WTC11 (cell line): ENCODE results near the gene RENBP. TPM values are rescaled to one million over a fixed set of nuclear protein-coding genes. Genes with fewer than 3 reads are reported as not detected.

Experiments
- ATAC-seq: fragments of 200-7000 bp; cut with Tn5 transposase; 2 replicates; pipeline ENCODE4 v1.10.0; 2021; ENCODE audit warnings: mild to moderate bottlenecking, moderate library complexity
- CTCF ChIA-PET: fragments of 300-600 bp; sonication (Branson Sonifier 250); formaldehyde crosslinking; loops from one replicate; lab custom pipeline; 2021; ENCODE audit warnings: antibody characterized with exemption; lab: Charles Lee
- POLR2A ChIA-PET: fragments of 350-600 bp; sonication (Branson Sonifier 250); formaldehyde crosslinking; loops from one replicate; lab custom pipeline; 2021; ENCODE audit warnings: antibody characterized with exemption; lab: Charles Lee
- DNase-seq: peaks from one replicate; pipeline ENCODE4 v3.0.0; 2021; ENCODE audit warnings: low spot score
- H3K27ac Mint-ChIP-seq: 2 replicates; pipeline ENCODE4 v1.8.0; 2021; ENCODE audit warnings: mixed read lengths
- H3K27me3 Mint-ChIP-seq: 2 replicates; pipeline ENCODE4 v1.8.0; 2021; ENCODE audit warnings: low read depth, mild to moderate bottlenecking, moderate library complexity, mixed read lengths
- H3K36me3 Mint-ChIP-seq: 2 replicates; pipeline ENCODE4 v1.8.0; 2021; ENCODE audit warnings: mixed read lengths
- H3K4me1 Mint-ChIP-seq: 2 replicates; pipeline ENCODE4 v1.8.0; 2022; ENCODE audit warnings: mixed read lengths
- H3K4me3 Mint-ChIP-seq: 2 replicates; pipeline ENCODE4 v1.8.0; 2021; ENCODE audit warnings: mild to moderate bottlenecking, moderate library complexity, mixed read lengths
- H3K9me3 Mint-ChIP-seq: 2 replicates; pipeline ENCODE4 v1.8.0; 2021; ENCODE audit warnings: mixed read lengths
- ETV6 ChIP-seq: sonication (generic); formaldehyde crosslinking; IDR thresholded peaks from 2 replicates; pipeline ENCODE4 v1.8.1; 2022; ENCODE audit warnings: mild to moderate bottlenecking, missing genetic modification reagents
- FOXP1 ChIP-seq: sonication (generic); formaldehyde crosslinking; IDR thresholded peaks from 2 replicates; pipeline ENCODE4 v1.8.0; 2022; ENCODE audit warnings: missing genetic modification reagents, mild to moderate bottlenecking, moderate library complexity, borderline replicate concordance
- JAZF1 ChIP-seq: fragments of 250-450 bp; sonication (Bioruptor Pico); IDR thresholded peaks from 2 replicates; pipeline ENCODE4 v1.9.0; 2021; ENCODE audit warnings: moderate library complexity, mild to moderate bottlenecking, inconsistent platforms
- KAT7 ChIP-seq: sonication (generic); formaldehyde crosslinking; IDR thresholded peaks from 2 replicates; pipeline ENCODE4 v1.8.1; 2023; ENCODE audit warnings: missing genetic modification reagents, mild to moderate bottlenecking, borderline replicate concordance
- MXD4 ChIP-seq: fragments of 250-450 bp; sonication (Bioruptor Pico); IDR thresholded peaks from 2 replicates; pipeline ENCODE4 v1.8.0; 2021; ENCODE audit warnings: mild to moderate bottlenecking, moderate library complexity, borderline replicate concordance
- NFYB ChIP-seq: sonication (generic); formaldehyde crosslinking; conservative IDR thresholded peaks from 2 replicates; pipeline ENCODE4 v1.8.0; 2022; ENCODE audit warnings: low read depth, missing genetic modification reagents
- SMAD4 ChIP-seq: sonication (generic); formaldehyde crosslinking; IDR thresholded peaks from 2 replicates; pipeline ENCODE4 v1.8.0; 2022; ENCODE audit warnings: mild to moderate bottlenecking, missing genetic modification reagents
- SP1 ChIP-seq: sonication (generic); formaldehyde crosslinking; conservative IDR thresholded peaks from 2 replicates; pipeline ENCODE4 v1.8.1; 2022; ENCODE audit warnings: missing genetic modification reagents
- TCF7 ChIP-seq: sonication (generic); formaldehyde crosslinking; IDR thresholded peaks from 2 replicates; pipeline ENCODE4 v1.8.0; 2022; ENCODE audit warnings: mild to moderate bottlenecking, low read depth, missing genetic modification reagents, moderate library complexity
- TEAD1 ChIP-seq: sonication (generic); formaldehyde crosslinking; IDR thresholded peaks from 2 replicates; pipeline ENCODE4 v1.8.0; 2022; ENCODE audit warnings: mild to moderate bottlenecking, missing genetic modification reagents
- USF2 ChIP-seq: sonication (generic); formaldehyde crosslinking; IDR thresholded peaks from 2 replicates; pipeline ENCODE4 v1.8.1; 2023; ENCODE audit warnings: mild to moderate bottlenecking, missing genetic modification reagents, moderate library complexity
- ZBTB43 ChIP-seq: sonication (generic); formaldehyde crosslinking; IDR thresholded peaks from 2 replicates; pipeline ENCODE4 v1.8.1; 2023; ENCODE audit warnings: mild to moderate bottlenecking, missing genetic modification reagents
- ZNF138 ChIP-seq: sonication (generic); formaldehyde crosslinking; conservative IDR thresholded peaks from 2 replicates; pipeline ENCODE4 v1.8.1; 2022; ENCODE audit warnings: mild to moderate bottlenecking, moderate library complexity, missing genetic modification reagents
- ZNF219 ChIP-seq: sonication (generic); formaldehyde crosslinking; IDR thresholded peaks from 2 replicates; pipeline ENCODE4 v1.8.0; 2023; ENCODE audit warnings: missing genetic modification reagents, mild to moderate bottlenecking, borderline replicate concordance
- ZNF281 ChIP-seq: sonication (generic); formaldehyde crosslinking; IDR thresholded peaks from 2 replicates; pipeline ENCODE4 v1.8.0; 2023; ENCODE audit warnings: mild to moderate bottlenecking, missing genetic modification reagents
- total RNA-seq: library from RNA; stranded (reverse); gene quantifications from 3 replicates; pipeline ENCODE4 v1.2.3, GENCODE V29; 2021
- TF ChIP-seq, protein P1 (sequence below): sonication (generic); formaldehyde crosslinking; IDR thresholded peaks from 2 replicates; pipeline ENCODE4 v1.8.1; 2023; ENCODE audit warnings: mild to moderate bottlenecking, missing genetic modification reagents
- TF ChIP-seq, protein P2 (sequence below): sonication (generic); formaldehyde crosslinking; IDR thresholded peaks from 2 replicates; pipeline ENCODE4 v1.8.0; 2023; ENCODE audit warnings: missing genetic modification reagents

The RENBP gene
- total RNA-seq, 1 experiment from 2014 or later: 14.0 TPM

GRCh38 chrX:153906126-153906917 lies 38.1 kb downstream of the RENBP start:
- Mint-ChIP-seq H3K9me3 (no peaks in the 10 kb centered on the region), H3K4me3 (no peak overlapping the region), H3K36me3 (no peaks in the 10 kb centered on the region), H3K27me3 (no peaks in the 10 kb centered on the region; the same call in 1 of the 2 replicates), H3K27ac (no peak overlapping the region), H3K4me1 (peaks cover 17% of the 10 kb centered on the region)
- CTCF ChIA-PET: interaction anchor here (0.6 to 1.7 kb wide), 3 partner anchors 41 to 99 kb away, joined by 4 to 6 read pairs (median 4); no protein-coding TSS in a partner anchor
- no peak for ATAC-seq
- POLR2A ChIA-PET: no interaction called here
- no peak for DNase-seq
- TF ChIP-seq MXD4 (no peak), ETV6 (CRISPR knock-in tag) (no peak), USF2 (CRISPR knock-in tag) (no peak), SP1 (CRISPR knock-in tag) (no peak), JAZF1 (CRISPR knock-in tag) (no peak), TEAD1 (CRISPR knock-in tag) (no peak), ZNF219 (no peak), ZNF138 (CRISPR knock-in tag) (no peak), SMAD4 (CRISPR knock-in tag) (no peak), FOXP1 (CRISPR knock-in tag) (no peak), TCF7 (CRISPR knock-in tag) (no peak), NFYB (CRISPR knock-in tag) (no peak), ZNF281 (CRISPR knock-in tag) (no peak), KAT7 (CRISPR knock-in tag) (no peak), ZBTB43 (CRISPR knock-in tag) (no peak)
- TF ChIP-seq, protein P1, sequence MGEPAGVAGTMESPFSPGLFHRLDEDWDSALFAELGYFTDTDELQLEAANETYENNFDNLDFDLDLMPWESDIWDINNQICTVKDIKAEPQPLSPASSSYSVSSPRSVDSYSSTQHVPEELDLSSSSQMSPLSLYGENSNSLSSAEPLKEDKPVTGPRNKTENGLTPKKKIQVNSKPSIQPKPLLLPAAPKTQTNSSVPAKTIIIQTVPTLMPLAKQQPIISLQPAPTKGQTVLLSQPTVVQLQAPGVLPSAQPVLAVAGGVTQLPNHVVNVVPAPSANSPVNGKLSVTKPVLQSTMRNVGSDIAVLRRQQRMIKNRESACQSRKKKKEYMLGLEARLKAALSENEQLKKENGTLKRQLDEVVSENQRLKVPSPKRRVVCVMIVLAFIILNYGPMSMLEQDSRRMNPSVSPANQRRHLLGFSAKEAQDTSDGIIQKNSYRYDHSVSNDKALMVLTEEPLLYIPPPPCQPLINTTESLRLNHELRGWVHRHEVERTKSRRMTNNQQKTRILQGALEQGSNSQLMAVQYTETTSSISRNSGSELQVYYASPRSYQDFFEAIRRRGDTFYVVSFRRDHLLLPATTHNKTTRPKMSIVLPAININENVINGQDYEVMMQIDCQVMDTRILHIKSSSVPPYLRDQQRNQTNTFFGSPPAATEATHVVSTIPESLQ (CRISPR knock-in tag): no peak
- TF ChIP-seq, protein P2, sequence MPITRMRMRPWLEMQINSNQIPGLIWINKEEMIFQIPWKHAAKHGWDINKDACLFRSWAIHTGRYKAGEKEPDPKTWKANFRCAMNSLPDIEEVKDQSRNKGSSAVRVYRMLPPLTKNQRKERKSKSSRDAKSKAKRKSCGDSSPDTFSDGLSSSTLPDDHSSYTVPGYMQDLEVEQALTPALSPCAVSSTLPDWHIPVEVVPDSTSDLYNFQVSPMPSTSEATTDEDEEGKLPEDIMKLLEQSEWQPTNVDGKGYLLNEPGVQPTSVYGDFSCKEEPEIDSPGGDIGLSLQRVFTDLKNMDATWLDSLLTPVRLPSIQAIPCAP (CRISPR knock-in tag): no peak
